HG03457 (cell line): ENCODE data around the gene NLRC5.
"Not testable (repeated sequence)": the region's sequence is repeated elsewhere in the genome, so short reads cannot be mapped to it uniquely, and the experiment has no call there.

Experiments
- ATAC-seq: cut with Tn5 transposase; IDR thresholded peaks from one replicate; pipeline ENCODE4 v1.9.1; 2021; ENCODE audit warnings: moderate number of reproducible peaks; ENCODE audit not compliant: unreplicated experiment

NLRC5 gene

DNA sequence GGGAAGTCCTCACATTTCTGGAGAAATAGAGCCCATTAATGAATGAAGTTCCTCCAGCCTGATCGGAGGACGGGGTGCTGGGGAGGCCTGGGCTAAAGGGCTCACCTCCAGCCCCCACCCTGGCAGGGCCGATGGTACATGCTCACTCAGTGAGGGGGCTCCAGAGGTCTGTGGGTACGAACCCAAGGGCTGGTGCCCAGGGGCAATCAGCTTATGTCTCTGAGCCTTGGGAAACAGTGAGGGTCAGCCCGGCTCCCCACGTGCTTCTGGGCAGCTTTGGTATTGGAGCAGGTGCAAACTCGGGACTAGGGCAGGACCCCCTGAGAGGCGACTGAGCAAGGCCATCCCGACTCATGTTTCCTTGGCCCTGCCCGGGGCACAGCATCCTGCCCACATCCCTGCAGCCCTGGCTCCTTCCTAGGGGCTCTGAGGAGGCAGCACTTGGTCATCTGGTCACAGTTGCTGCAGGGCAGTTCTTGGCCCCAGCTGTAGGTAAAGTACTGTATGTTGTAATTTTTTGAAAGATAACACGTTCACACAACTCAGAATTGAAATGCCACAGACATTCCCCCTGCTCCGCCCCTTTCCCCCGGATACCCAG, 28.6 kb upstream of the NLRC5 start:
- ATAC-seq = no peak

DNA sequence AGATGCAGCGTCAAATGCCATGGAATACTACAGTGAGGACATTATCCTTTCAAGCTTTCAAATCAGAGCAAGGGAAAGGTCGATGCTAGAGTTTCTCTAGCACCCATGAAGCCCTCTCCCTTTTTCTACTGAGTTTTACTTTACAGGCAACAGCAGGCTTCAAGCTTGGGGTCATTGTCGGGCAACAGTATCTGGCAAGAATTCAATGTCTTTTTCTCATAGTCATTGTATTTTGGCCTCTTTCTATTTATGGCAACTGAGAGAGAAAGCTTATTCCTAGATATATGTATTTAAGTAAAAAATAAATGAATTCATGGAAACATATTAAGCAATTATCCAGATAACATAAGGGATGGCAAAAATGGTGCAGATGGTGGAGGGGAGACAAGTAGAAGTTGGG, 28.0 kb upstream of the NLRC5 start:
- no peak for ATAC-seq

DNA sequence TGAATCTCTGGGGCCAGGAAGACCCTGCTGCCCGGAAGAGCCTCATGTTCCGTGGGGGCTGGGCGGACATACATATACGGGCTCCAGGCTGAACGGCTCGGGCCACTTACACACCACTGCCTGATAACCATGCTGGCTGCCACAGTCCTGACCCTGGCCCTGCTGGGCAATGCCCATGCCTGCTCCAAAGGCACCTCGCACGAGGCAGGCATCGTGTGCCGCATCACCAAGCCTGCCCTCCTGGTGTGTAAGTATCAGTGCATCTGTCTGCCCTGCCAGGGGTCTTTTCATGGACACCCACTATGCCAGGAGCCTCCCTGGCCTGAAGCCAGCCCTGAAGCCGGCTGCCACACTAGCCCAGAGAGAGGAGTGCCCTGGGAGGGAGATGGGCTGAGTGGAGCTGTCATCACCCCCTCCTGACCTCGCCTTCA, 27.5 kb upstream of the NLRC5 start, which contains the start of gene CETP:
CETP (plus strand) TSS at position 100 of the 431 bp plus-strand sequence; CDS start at position 130, 30 bp downstream.
- ATAC-seq = no peak

DNA sequence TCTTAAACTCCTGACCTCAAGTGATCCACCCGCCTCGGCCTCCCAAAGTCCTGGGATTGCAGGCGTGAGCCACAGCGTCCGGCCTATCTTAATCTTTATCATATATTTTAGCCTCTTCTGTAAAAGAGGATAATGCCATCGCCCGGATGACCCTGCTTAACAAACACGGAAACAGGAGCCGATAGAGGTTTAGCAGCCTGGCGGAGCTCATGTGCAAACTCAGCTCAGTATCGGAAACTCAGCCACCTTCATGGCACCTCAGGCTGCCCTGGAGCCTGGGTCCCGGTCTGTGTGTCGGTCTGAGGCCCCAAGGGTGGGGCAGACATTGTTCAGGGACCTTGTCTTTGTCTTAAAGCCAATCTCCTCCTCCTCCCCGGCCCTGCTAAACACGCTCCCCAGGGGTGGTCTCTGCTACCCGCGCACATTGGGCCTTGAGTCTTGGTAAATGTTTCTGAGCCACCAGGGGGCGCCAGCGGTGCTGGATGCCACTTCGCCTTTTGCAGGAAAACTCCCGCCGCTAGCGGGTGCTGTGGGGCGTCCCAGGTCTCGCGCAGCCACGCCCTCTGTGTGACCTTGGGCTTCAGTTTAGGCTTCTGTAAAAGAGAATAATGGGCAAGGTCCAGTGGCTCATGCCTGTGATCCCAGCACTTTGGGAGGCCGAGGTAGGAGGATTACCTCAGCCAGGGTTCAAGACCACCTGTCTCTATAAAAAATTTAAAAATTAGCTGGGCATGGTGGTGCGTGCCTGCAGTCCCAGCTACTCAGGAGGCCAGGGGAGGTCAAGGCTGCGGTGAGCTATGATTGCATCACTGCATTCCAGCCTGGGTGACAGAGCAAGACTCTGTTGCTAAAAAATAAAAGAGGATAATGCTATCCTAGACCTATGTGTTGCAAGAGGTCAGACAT, 24.9 kb upstream of the NLRC5 start:
- no peak for ATAC-seq

GRCh38 chr16:56965149-56966092, 23.9 kb upstream of the NLRC5 start:
- ATAC-seq = no peak

- ATAC-seq = no peak
These were observed 23.3 kb upstream of the NLRC5 start for GRCh38 chr16:56966093-56966475.

DNA sequence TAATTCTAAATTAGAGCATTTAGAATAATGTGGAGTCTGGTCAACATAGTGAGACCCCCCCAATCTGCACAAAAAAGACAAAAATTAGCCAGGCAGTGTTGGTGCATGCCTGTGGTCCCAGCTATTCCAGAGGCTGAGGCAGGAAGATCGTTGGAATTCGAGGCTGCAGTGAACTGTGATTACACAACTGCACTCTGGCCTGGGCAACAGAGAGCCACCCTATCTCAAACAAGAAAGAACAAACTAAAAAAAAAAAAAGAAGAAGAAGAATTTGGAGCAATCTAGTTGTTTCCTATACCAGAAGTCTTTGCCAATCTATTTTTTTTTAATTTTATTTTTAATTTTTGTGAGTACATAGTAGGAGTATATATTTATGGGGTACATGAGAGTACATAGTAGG, 21.6 kb upstream of the NLRC5 start:
- ATAC-seq = no peak

GRCh38 chr16:56969769-56970168, 19.6 kb upstream of the NLRC5 start:
- ATAC-seq = no peak

DNA sequence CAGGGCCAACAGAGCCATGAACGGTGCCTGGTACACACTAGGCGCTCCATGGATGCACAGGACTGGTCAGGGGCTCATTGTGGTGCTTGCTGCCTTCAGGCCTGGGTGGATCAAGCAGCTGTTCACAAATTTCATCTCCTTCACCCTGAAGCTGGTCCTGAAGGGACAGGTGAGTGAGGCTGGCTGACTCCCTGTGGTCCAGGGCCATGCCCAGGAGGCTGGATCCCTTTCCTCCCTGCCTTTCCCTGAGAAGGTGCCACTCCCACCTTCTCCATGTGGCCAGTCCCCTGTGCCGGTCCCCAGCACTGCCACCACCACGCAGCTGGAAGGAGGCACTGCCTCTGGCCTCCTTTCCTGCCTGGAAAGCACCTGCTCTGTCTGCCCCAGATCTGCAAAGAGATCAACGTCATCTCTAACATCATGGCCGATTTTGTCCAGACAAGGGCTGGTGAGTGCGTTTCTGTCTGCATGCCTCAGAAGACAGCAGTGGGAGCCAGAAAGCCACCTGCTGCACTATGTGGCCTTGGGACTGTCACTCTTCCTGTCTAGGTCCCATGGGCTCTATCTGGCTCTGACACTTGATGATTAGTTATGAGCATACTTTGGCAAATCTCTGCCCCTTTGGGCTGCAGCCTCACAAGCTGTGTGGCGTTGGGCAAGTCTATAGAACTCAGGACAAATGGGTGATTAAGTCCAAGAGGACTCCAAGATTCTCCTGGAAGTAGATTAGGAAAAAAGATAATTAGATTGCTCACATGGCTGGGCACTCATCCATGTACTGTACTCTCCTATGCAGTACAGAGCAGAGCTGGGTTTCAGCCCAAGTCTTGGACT, 18.2 kb upstream of the NLRC5 start:
- peak; percentile 60 for ATAC-seq

DNA sequence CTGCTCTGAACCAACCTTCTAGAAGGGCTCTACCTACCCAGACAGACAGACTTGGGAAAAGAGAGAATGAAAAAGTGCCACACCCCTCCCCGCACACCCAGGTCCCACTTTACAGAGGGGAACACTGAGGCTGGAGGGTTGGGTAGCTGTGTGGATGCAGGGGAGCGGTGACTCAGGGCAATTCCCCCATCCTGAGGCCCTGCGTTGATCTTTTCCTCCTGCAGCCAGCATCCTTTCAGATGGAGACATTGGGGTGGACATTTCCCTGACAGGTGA, 17.7 kb upstream of the NLRC5 start:
- no peak for ATAC-seq

- no peak for ATAC-seq
These were observed 16.7 kb upstream of the NLRC5 start for GRCh38 chr16:56972403-56973293.

DNA sequence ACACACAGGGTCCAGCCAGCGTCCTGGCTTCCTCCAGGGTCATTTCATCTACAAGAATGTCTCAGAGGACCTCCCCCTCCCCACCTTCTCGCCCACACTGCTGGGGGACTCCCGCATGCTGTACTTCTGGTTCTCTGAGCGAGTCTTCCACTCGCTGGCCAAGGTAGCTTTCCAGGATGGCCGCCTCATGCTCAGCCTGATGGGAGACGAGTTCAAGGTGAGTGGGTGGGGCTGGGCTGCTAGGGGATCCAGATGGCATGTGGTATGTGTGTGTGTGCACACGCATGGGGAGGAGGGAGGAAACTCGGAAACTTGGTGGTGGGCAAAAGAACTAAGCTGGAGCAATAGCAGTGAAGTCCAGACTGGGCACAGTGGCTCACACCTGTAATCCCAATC, 16.1 kb upstream of the NLRC5 start:
- ATAC-seq = no peak

DNA sequence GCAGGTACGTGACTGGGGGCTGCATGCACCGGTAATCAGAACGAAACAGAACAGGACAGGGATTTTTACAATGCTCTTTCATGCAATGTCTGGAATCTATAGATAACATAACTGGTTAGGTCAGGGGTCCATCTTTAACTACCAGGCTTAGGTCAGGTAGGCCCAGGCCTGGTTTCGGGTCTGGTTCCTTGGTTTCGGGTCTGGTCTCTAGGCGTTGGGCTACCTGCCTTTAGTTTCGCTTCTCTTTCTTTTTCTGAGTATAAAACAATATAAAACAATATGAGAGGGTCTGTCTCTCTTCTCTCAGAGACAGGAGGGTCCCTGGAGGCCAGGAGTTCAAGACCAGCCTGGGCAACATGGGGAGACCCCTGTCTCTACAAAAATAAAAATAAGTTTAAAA, 15.5 kb upstream of the NLRC5 start:
- ATAC-seq = not testable (repeated sequence)

DNA sequence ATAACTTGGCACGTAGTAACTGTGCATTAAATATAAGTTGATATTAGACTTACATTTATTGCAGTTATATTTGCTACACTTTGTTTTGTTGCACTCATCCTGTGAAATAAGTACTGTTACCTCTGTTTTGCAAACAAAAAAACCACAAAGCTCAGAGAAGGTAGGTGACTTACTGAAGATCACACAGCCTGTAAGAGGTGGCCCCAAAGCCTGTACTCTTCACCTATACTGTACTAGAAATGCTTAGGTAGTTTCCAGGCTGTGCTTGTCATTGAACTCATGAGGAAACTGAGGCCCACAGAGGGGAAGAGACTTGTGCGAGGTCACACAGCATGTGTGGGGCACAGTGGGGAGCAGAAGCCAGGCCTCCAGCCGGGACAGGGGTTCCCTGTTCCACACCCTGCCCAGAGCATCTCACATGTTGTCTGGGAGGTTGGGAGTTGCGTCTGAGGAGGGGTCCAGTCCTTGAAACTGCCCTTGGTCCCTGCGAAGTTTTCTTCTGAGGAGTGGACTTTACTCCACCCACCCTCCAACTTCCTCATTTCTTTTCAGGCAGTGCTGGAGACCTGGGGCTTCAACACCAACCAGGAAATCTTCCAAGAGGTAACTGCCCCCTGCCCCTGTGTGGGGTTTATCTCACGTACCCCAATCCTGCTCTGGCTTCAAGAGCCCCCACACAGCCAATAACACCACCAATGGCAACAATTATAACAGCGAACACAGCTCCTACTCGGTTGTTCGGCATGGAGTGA, 14.6 kb upstream of the NLRC5 start:
- no peak for ATAC-seq

GRCh38 chr16:56975714-56976113, 13.6 kb upstream of the NLRC5 start:
- ATAC-seq = no peak

DNA sequence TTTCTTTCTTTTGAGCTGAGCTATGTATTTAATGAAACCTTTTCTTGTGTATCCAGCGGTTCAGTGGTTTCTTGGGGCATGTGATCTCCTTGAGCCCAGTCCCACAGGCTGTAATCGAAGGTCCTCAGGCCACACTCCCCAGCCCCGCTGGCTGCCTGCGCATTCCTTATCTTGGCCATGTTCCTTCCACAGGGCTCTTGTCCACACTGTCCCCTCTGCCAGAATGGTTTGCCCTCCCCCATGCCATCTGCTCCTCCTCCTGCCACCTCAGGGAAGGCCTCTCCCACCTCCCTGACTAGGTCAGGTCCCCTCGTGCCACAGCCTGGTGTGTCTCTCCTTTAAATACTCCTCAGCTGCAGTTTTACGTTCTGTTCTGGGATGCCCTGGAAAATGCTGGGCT, 12.1 kb upstream of the NLRC5 start:
- no peak for ATAC-seq

DNA sequence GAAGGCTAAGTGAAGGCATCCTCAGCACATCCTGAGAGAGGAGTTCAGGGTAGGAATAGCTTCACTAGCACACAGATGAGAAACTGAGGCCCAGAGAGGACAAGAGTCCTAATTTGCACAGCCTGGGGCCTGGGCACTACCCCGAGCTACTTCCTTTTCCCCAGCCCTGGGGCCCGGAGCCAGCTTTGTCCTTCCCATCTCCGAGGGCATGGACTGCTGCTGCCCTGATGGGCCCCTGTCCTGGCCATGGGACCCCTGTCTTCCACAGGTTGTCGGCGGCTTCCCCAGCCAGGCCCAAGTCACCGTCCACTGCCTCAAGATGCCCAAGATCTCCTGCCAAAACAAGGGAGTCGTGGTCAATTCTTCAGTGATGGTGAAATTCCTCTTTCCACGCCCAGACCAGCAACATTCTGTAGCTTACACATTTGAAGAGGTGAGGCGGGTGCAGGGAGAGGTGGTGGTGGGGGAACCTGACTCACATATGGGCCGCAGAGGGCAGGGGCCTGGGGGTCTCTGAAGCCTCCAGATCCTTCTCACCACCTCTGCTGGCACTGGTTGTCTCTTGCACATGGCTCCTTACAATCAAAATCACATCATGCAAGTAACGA, 11.4 kb upstream of the NLRC5 start:
- ATAC-seq = no peak

- no peak for ATAC-seq
These were observed 9.2 kb upstream of the NLRC5 start for GRCh38 chr16:56980201-56980535.
